GM10266 (cell line): Measurements from ENCODE around the gene KDM8.

Experiments
- DNase-seq: peaks from one replicate; pipeline ENCODE4 v3.0.0; 2012; ENCODE audit errors: extremely low spot score
- TF ChIP-seq, protein P1 (sequence below): IDR thresholded peaks from 2 replicates; pipeline ENCODE4 v1.5.1; 2012; ENCODE audit warnings: mild to moderate bottlenecking, low read depth; ENCODE audit not compliant: control insufficient read depth, insufficient read depth; ENCODE audit errors: missing control alignments

Gene KDM8

DNA sequence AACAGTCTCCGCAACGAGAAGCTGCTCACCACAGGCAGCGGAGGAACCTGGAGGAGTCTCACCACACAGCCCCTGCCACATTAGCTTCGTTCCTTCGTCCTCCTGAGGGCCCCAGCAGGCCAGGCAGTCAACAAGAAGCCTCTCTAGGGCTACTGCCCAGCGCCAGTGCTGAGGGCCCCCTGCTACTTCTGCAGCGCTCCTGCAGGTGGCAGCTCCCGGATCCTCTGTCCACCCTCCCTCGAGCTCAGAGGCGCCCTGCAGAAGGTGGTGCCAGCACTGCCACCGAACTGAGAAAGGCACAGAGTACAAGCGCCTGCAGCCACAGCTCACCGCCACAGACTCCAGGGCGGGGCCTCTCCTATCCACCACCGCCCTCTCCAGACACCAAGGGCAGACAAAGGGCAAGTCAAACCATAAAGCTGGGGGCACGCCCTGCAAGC, 27.3 kb downstream of the KDM8 start:
- TF ChIP-seq, protein P1, sequence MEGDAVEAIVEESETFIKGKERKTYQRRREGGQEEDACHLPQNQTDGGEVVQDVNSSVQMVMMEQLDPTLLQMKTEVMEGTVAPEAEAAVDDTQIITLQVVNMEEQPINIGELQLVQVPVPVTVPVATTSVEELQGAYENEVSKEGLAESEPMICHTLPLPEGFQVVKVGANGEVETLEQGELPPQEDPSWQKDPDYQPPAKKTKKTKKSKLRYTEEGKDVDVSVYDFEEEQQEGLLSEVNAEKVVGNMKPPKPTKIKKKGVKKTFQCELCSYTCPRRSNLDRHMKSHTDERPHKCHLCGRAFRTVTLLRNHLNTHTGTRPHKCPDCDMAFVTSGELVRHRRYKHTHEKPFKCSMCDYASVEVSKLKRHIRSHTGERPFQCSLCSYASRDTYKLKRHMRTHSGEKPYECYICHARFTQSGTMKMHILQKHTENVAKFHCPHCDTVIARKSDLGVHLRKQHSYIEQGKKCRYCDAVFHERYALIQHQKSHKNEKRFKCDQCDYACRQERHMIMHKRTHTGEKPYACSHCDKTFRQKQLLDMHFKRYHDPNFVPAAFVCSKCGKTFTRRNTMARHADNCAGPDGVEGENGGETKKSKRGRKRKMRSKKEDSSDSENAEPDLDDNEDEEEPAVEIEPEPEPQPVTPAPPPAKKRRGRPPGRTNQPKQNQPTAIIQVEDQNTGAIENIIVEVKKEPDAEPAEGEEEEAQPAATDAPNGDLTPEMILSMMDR, result no peak
- DNase-seq, result no peak

DNA sequence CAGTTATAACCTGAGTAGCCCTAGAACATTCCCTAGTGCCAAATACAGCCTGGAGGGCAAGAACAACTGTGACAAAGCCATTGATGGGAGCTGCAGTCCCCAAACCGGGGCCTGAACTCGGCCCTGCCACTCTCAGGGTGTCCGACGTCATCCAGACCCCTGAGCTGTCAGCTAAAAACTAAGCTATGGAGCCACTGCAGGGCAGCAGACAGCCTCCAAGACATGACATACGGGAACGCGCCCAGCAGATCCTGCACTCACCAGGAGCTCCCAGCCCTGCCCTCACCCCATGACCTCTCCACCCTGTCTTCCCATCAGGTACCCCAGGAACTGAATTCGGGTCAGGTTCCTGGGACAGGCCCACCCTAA, 28.4 kb downstream of the KDM8 start:
- no peak for DNase-seq
- TF ChIP-seq, protein P1, result no peak

DNA sequence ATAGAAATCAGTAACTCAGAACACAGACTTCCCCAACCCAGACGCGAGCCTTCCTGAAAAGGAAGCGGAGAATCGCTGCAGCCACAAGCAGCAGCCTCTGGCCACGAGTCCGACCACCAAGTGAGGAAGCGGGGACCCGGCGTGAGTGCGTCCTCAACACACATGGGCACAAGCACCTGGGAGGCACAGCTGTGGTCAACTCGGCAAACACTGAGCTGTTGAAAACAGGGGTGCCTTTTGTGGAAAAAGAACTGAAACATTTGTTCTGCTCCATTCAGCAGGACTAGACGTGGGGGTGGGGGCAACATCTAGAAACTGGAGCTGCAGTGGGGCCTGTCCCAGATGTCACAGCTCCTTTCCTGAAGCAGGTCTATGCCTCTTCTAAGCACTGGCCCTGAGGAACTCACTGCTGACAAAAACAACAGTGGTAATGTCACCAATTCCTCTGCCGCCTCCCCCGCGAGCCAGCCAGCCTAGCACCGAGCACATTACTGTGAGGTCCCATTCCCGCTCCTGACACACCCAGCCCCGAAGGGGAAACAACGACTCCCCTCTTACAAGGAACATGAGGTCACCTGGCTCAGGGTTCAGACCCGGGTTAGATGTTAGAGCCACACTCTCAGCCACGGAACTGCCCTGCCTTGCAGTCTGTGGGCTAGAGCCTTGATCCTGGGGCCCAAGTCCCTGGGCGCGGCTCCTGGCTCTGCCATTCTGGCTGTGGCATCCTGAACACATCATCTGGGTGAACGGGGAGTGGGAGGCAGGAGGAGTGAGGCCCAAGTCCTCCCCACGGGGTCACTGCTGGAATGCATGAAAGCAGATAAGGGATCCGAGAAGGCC, 29.0 kb downstream of the KDM8 start:
- DNase-seq, result peak; percentile 47
- TF ChIP-seq, protein P1, result no peak

DNA sequence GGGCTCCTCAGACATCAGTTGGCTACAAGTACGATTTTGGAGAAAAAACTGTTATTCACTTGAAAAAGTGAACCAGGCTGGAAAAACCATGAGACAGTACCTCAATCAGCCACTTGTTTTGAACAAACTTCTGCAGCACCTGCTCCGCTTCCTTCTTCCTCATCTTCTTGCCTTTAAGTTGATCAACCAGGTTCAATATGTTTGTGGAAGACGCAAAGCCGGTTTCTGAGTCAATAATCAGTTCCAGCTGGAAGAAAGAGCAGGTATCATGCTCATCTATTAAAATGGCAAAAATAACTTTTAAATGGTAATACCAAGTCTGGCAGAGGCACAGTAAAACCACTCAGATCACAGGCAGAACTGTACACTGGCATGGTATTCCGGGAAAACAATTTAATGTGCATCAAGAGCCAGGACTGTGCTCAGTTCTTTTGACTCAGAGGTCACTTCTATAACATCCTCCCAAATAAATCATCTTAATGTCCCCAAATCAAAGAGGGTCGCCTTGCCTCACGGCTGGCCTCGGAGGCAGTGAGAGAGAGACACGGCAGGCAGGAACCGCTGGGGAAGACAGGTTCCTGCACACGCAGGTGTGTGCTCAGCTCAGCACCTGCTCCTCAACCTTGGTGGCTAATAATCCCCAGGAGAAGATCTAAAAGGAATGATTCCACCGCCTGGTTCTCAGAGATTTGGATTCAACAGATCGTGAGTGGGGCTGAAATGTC, 29.7 kb downstream of the KDM8 start:
- TF ChIP-seq, protein P1, result no peak
- no peak for DNase-seq

DNA sequence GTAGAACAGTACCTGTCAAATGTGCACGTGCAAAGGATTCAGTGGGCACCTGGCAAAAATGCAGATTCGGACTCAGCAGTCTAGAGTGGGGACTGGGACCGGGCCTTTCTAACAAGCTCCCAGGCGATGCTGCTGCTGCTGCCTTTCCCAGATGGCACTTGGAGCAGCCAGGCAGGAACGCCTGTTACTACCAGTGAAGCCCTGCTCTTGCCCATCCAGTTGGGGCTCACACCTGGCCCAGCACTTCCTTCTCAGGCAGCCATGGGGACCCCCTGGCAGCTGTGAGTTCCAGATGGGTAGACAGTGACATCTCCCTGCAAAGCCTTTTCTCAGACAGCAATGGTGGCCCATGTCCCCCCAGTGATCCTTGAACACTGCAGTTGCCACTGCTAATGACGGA, 30.4 kb downstream of the KDM8 start:
- DNase-seq, result no peak
- TF ChIP-seq, protein P1, result no peak

DNA sequence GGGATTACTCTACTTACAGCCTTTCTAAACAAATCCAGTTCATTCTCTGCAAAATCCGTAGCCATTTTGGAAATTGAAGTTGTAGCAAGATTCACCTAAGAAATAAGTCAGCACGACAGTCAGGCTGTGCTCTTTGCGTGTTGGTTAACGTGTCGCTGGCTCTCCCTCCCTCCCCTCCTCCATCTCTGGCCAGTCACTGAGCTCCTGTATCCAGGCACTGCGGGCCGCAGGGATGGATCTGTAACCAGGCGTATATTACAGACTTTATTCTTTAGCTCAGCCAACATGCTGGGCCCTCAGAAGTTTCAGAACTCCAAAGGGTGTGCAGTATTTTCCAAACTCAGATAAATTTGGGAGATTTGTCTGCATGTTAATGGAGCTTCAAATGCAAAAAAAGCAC, 30.8 kb downstream of the KDM8 start:
- no peak for DNase-seq
- TF ChIP-seq, protein P1, result no peak

DNA sequence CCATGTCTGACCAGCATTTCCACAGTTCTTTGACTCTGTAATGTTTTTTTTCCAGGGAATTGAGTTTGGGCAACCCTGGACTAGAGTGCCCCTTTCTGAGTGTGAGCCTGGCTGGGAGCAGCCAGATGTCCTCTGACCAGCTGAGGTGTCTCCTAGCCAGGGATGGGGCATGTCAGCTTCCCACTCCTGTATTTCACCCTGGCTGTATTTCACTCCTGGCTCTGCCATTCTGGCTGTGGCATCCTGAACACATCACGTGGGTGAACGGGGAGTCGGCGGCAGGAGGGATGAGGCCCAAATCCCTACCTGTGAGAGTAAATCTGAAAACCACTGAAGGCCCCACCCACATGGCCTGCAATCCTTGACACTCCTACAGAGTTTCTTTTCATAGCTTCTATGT, 31.3 kb downstream of the KDM8 start:
- no peak for DNase-seq
- TF ChIP-seq, protein P1, result no peak
